Measurements from ENCODE around the gene GRIK3.

GRIK3 gene

GRCh38 chr1:36818771-36819170, 215.5 kb downstream of the GRIK3 start:
- no peak for TF ChIP-seq ZFX (IDR thresholded peaks at IDR 0.05)
- TF ChIP-seq, protein P1, sequence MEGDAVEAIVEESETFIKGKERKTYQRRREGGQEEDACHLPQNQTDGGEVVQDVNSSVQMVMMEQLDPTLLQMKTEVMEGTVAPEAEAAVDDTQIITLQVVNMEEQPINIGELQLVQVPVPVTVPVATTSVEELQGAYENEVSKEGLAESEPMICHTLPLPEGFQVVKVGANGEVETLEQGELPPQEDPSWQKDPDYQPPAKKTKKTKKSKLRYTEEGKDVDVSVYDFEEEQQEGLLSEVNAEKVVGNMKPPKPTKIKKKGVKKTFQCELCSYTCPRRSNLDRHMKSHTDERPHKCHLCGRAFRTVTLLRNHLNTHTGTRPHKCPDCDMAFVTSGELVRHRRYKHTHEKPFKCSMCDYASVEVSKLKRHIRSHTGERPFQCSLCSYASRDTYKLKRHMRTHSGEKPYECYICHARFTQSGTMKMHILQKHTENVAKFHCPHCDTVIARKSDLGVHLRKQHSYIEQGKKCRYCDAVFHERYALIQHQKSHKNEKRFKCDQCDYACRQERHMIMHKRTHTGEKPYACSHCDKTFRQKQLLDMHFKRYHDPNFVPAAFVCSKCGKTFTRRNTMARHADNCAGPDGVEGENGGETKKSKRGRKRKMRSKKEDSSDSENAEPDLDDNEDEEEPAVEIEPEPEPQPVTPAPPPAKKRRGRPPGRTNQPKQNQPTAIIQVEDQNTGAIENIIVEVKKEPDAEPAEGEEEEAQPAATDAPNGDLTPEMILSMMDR (conservative IDR thresholded peaks at IDR 0.05) = no peak
- no peak overlapping the region for H3K27ac ChIP-seq

DNA sequence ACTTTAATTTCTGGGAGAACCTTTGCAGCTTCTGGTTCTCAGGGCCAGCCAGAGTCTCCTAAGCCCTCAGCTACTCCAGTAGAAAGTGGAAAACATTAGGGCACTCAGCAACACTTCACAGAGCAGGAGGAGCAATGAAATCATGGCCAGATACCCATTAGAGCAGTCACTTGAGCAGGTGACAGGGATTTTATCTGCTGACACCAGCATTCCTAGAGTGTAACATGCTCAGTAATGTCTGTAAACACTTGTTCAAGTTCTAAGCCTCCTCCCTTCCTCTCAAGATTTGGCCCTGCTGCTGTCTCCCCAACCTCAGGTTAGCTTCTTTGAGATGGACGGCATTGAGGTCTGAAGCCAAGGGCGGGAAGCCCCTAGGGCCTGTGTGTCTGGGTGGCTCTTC, 218.0 kb downstream of the GRIK3 start:
- no peak overlapping the region for H3K27ac ChIP-seq
- no peak for TF ChIP-seq ZFX (IDR thresholded peaks at IDR 0.05)
- TF ChIP-seq, protein P1 (conservative IDR thresholded peaks at IDR 0.05) = no peak

- TF ChIP-seq ZFX (IDR thresholded peaks at IDR 0.05) = no peak
- TF ChIP-seq, protein P1 (conservative IDR thresholded peaks at IDR 0.05) = no peak
- no peak overlapping the region for H3K27ac ChIP-seq
Observed at GRCh38 chr1:36814774-36815173, 219.5 kb downstream of the GRIK3 start.

DNA sequence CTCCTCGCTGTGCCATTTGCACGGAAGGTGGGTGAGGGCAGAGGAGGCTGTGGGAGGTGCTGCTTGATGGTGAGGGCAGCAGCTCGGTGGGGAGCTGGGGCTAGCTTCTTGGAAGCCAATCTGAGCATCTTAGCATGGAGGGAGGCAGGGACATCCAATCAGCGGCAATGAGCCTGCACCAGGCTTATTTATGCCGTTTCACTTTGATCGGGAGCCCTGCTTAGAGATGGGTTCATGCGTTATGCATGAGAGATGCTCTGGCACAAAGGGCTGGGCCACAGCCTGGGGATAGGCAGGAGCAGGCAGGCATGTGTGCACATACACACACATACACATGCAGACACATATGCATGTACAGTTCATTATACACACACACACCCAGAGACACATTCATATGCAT, 220.2 kb downstream of the GRIK3 start:
- TF ChIP-seq ZFX (IDR thresholded peaks at IDR 0.05) = no peak
- TF ChIP-seq, protein P1 (conservative IDR thresholded peaks at IDR 0.05) = no peak
- H3K27ac ChIP-seq = no peak overlapping the region

- no peak overlapping the region for H3K27ac ChIP-seq
Observed at GRCh38 chr1:36807262-36807661, 227.1 kb downstream of the GRIK3 start.

GRCh38 chr1:36805979-36806640, 228.2 kb downstream of the GRIK3 start:
- TF ChIP-seq, protein P1 (conservative IDR thresholded peaks at IDR 0.05) = no peak
- no peak for TF ChIP-seq ZFX (IDR thresholded peaks at IDR 0.05)
- no peak overlapping the region for H3K27ac ChIP-seq

More at GRCh38 chr1:36807262-36807661, 227.1 kb downstream of the GRIK3 start:
- TF ChIP-seq ZFX (IDR thresholded peaks at IDR 0.05) = no peak
- TF ChIP-seq, protein P1 (conservative IDR thresholded peaks at IDR 0.05) = no peak

DNA sequence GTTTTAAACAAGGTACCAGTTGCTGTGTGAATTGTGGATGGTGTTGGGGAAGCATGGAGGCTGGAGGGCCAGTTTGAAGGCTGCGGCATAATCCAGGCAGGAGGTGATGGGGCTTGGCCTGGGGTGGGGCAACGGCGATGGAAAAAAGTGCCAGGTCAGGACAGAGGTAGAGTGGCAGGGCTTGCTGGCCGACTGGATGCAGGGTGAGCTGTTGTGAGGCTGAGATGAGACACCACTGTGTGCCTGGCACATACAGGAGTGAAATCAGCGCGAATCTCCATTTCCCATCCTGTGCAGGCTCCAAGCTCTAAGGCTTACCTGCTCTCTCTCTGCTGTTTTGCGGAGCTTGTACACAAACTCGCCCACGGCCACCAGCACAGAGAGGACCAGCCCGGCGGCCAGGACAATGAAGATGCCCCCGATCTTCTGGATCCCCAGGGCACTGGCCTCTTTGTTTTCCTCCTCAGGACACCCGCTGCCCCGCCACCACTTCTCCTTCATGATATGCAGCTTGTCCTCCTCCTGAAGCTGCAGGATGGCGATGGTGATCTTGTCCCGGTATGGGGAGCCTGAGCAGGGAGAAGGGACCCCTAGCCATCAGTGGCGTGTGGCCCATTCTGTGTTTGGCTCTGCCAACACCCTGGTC, 229.5 kb downstream of the GRIK3 start:
- no peak overlapping the region for H3K27ac ChIP-seq
- TF ChIP-seq, protein P1 (conservative IDR thresholded peaks at IDR 0.05) = no peak
- TF ChIP-seq ZFX (IDR thresholded peaks at IDR 0.05) = no peak
